Stimulated activated CD8-positive, alpha-beta memory T cell treated with anti-CD3 and anti-CD28 coated beads, Interleukin-4, amount 100 ng/mL, for 1 hour (primary cell): ENCODE results near the gene ATP2B1.

ENCODE experiments used
- DNase-seq, 2 donors: peaks; one replicate each; pipeline ENCODE4 v3.0.0-alpha.2; 2020; ENCODE audit warnings: low read depth in 2 of 2, low spot score in 1 of 2

ATP2B1 gene

GRCh38 chr12:89694542-89694941 is 14.1 kb downstream of the ATP2B1 start:
- no peak for DNase-seq

GRCh38 chr12:89693639-89694202 is 14.9 kb downstream of the ATP2B1 start:
- DNase-seq: no peak

- DNase-seq: no peak
Observed at GRCh38 chr12:89692439-89692838, 16.2 kb downstream of the ATP2B1 start.

- no peak for DNase-seq
Observed at GRCh38 chr12:89691659-89692058, 17.0 kb downstream of the ATP2B1 start.

- no peak for DNase-seq
Observed at GRCh38 chr12:89690925-89691324, 17.7 kb downstream of the ATP2B1 start.

GRCh38 chr12:89689306-89689705 is 19.3 kb downstream of the ATP2B1 start:
- no peak for DNase-seq

- DNase-seq: no peak
Observed at GRCh38 chr12:89686311-89686710, 22.3 kb downstream of the ATP2B1 start.

- DNase-seq: no peak
Observed at GRCh38 chr12:89685363-89685972, 23.2 kb downstream of the ATP2B1 start.

- no peak for DNase-seq
Observed at GRCh38 chr12:89684136-89684535, 24.5 kb downstream of the ATP2B1 start.

GRCh38 chr12:89682284-89682683 is 26.4 kb downstream of the ATP2B1 start:
- no peak for DNase-seq

- DNase-seq: no peak
Observed at GRCh38 chr12:89680409-89680808, 28.2 kb downstream of the ATP2B1 start.

GRCh38 chr12:89679631-89680030 is 29.0 kb downstream of the ATP2B1 start:
- no peak for DNase-seq

- DNase-seq: no peak
Observed at GRCh38 chr12:89678225-89678624, 30.4 kb downstream of the ATP2B1 start.

- DNase-seq: no peak
Observed at GRCh38 chr12:89676930-89677329, 31.7 kb downstream of the ATP2B1 start.

- no peak for DNase-seq
Observed at GRCh38 chr12:89674326-89674942, 34.2 kb downstream of the ATP2B1 start.

- no peak for DNase-seq
Observed at GRCh38 chr12:89673603-89674002, 35.0 kb downstream of the ATP2B1 start.

- no peak for DNase-seq
Observed at GRCh38 chr12:89672589-89672979, 36.1 kb downstream of the ATP2B1 start.

GRCh38 chr12:89671469-89671868 is 37.2 kb downstream of the ATP2B1 start:
- no peak for DNase-seq

GRCh38 chr12:89669197-89669596 is 39.4 kb downstream of the ATP2B1 start:
- DNase-seq: no peak

- no peak for DNase-seq
Observed at GRCh38 chr12:89665556-89665955, 43.1 kb downstream of the ATP2B1 start.

GRCh38 chr12:89664441-89664840 is 44.2 kb downstream of the ATP2B1 start:
- DNase-seq: no peak

- DNase-seq: no peak
Observed at GRCh38 chr12:89663577-89664357, 44.9 kb downstream of the ATP2B1 start.
